Measurements from ENCODE around the gene EPC1. TPM values are rescaled to one million over a fixed set of nuclear protein-coding genes. Genes with fewer than 3 reads are reported as not detected.

The EPC1 gene
- total and polyA plus RNA-seq, 10 of the 15 experiments (the other 5 are each of a cell fraction or from before 2014, with no cell fraction given): 6.8 to 59.2 (median 19.4) TPM

- TF ChIP-seq SMARCA5 (IDR thresholded peaks at IDR 0.05): peak; percentile 98
- TF ChIP-seq NFYA (IDR thresholded peaks at IDR 0.05; ENCODE audit: borderline replicate concordance, low read depth, low read length): no peak
- peak; percentile 69; the same call in 1 of the 2 replicates for TF ChIP-seq CHD2 (IDR thresholded peaks at IDR 0.05; ENCODE audit: borderline replicate concordance, low read depth, low read length)
- TF ChIP-seq RUNX3 (IDR thresholded peaks at IDR 0.05; ENCODE audit: low read length): peak; percentile 54; the same call in 1 of the 2 replicates
- peak; percentile 59 for TF ChIP-seq RELA (IDR thresholded peaks at IDR 0.05; ENCODE audit: borderline replicate concordance, partially characterized antibody)
- no peak for TF ChIP-seq TCF12 (IDR thresholded peaks at IDR 0.05; ENCODE audit: low read depth, low read length)
- TF ChIP-seq NR2C1 (IDR thresholded peaks at IDR 0.05): peak; percentile 67
- no peak for TF ChIP-seq HDAC2 (IDR thresholded peaks at IDR 0.05)
- TF ChIP-seq, protein P1, sequence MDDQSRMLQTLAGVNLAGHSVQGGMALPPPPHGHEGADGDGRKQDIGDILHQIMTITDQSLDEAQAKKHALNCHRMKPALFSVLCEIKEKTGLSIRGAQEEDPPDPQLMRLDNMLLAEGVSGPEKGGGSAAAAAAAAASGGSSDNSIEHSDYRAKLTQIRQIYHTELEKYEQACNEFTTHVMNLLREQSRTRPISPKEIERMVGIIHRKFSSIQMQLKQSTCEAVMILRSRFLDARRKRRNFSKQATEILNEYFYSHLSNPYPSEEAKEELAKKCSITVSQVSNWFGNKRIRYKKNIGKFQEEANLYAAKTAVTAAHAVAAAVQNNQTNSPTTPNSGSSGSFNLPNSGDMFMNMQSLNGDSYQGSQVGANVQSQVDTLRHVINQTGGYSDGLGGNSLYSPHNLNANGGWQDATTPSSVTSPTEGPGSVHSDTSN (IDR thresholded peaks at IDR 0.05; ENCODE audit: insufficient replicate concordance, low read depth, low read length): no peak
- no peak for TF ChIP-seq SUZ12 (IDR thresholded peaks at IDR 0.05; ENCODE audit: unreplicated experiment)
- TF ChIP-seq USF2 (IDR thresholded peaks at IDR 0.05; ENCODE audit: borderline replicate concordance, low read depth, low read length): peak; percentile 67
- TF ChIP-seq KDM1A (IDR thresholded peaks at IDR 0.05; ENCODE audit: borderline replicate concordance): no peak
- TF ChIP-seq BACH1 (IDR thresholded peaks at IDR 0.05; ENCODE audit: borderline replicate concordance): peak; percentile 83
- TF ChIP-seq RFX5 (IDR thresholded peaks at IDR 0.05; ENCODE audit: low read depth, low read length): 0 out of 2 replicates have a peak, but pooled peaks have one; percentile 41
- TF ChIP-seq ETV6 (conservative IDR thresholded peaks at IDR 0.05 in 1 of 2, IDR thresholded peaks at IDR 0.05 in 1 of 2; ENCODE audit: borderline replicate concordance in 1 of 2, low read depth in 1 of 2): no peak
- TF ChIP-seq BCLAF1 (IDR thresholded peaks at IDR 0.05): no peak
- no peak for TF ChIP-seq IRF5 (IDR thresholded peaks at IDR 0.05; ENCODE audit: borderline replicate concordance)
- 0 out of 4 replicates have a peak, but pooled peaks of 1 of the 2 experiments have one; percentile 29 for TF ChIP-seq EP300 (IDR thresholded peaks at IDR 0.05; ENCODE audit: borderline replicate concordance in 1 of 2, control insufficient read depth in 1 of 2, low read depth in 2 of 2, low read length in 2 of 2)
- no peak for TF ChIP-seq NFXL1 (IDR thresholded peaks at IDR 0.05; ENCODE audit: borderline replicate concordance)
- TF ChIP-seq RB1 (IDR thresholded peaks at IDR 0.05; ENCODE audit: borderline replicate concordance): peak; percentile 71; the same call in 1 of the 2 replicates
- no peak for TF ChIP-seq PAX8 (IDR thresholded peaks at IDR 0.05)
- TF ChIP-seq MYB (IDR thresholded peaks at IDR 0.05; ENCODE audit: borderline replicate concordance, low read depth, low read length): no peak
- no peak for TF ChIP-seq MEF2B (IDR thresholded peaks at IDR 0.05; ENCODE audit: partially characterized antibody, poor library complexity, severe bottlenecking)
- TF ChIP-seq ATF3 (IDR thresholded peaks at IDR 0.05; ENCODE audit: borderline replicate concordance, extremely low read depth, low read depth, low read length): peak; percentile 78; the same call in 1 of the 2 replicates
- peak; percentile 79; the same call in 1 of the 2 replicates for TF ChIP-seq ZNF24 (IDR thresholded peaks at IDR 0.05)
Observed at GRCh38 chr10:32346134-32346550, 816 bp downstream of the EPC1 start (continued).

All from GM12878 (cell line).